ENCODE data around the gene CHST3.

Gene CHST3

GRCh38 chr10:72025832-72026231, 61.6 kb downstream of the CHST3 start:
- Histone ChIP-seq H2AFZ (ENCODE audit: low read length) (no peak overlapping the region), H3K79me2 (ENCODE audit: insufficient read depth, low read length) (no peaks in the 10 kb centered on the region), H3K27me3 (ENCODE audit: insufficient read depth, low read length, poor library complexity, severe bottlenecking) (no peaks in the 10 kb centered on the region), H3K4me3 (ENCODE audit: low read length, poor library complexity, severe bottlenecking) (no peak overlapping the region), H4K20me1 (ENCODE audit: insufficient read depth, low read length, poor library complexity, severe bottlenecking) (no peaks in the 10 kb centered on the region), H3F3A (ENCODE audit: low read depth) (no peaks in the 10 kb centered on the region), H3K4me1 (ENCODE audit: insufficient read depth, low read length, poor library complexity, severe bottlenecking) (no peaks in the 10 kb centered on the region), H3K9me2 (replicated peaks; ENCODE audit: low read depth, low read length) (no peaks in the 10 kb centered on the region), H3K36me3 (ENCODE audit: insufficient read depth, low read length) (no peaks in the 10 kb centered on the region), H3K9me3 (ENCODE audit: insufficient read depth, low read depth, low read length) (no peaks in the 10 kb centered on the region), H3K9ac (ENCODE audit: low read depth, low read length, poor library complexity, severe bottlenecking) (no peak overlapping the region), H3K4me2 (ENCODE audit: low read depth, low read length, poor library complexity, severe bottlenecking) (no peak overlapping the region)
- TF ChIP-seq CTCF (conservative IDR thresholded peaks at IDR 0.05; ENCODE audit: low read length), result no peak
- no peak for TF ChIP-seq EZH2phosphoT487 (IDR thresholded peaks at IDR 0.05; ENCODE audit: borderline replicate concordance)

GRCh38 chr10:72026278-72027111, 62.3 kb downstream of the CHST3 start:
- no peak overlapping the region for H3K9ac ChIP-seq (ENCODE audit: low read depth, low read length, poor library complexity, severe bottlenecking)
- TF ChIP-seq EZH2phosphoT487 (IDR thresholded peaks at IDR 0.05; ENCODE audit: borderline replicate concordance) (no peak), CTCF (conservative IDR thresholded peaks at IDR 0.05; ENCODE audit: low read length) (no peak)
- no peak overlapping the region for H3K4me3 ChIP-seq (ENCODE audit: low read length, poor library complexity, severe bottlenecking)
- no peak overlapping the region for H3K4me2 ChIP-seq (ENCODE audit: low read depth, low read length, poor library complexity, severe bottlenecking)
- no peaks in the 10 kb centered on the region for H4K20me1 ChIP-seq (ENCODE audit: insufficient read depth, low read length, poor library complexity, severe bottlenecking)
- no peaks in the 10 kb centered on the region for H3K36me3 ChIP-seq (ENCODE audit: insufficient read depth, low read length)
- no peak overlapping the region for H2AFZ ChIP-seq (ENCODE audit: low read length)
- H3K27me3 ChIP-seq (ENCODE audit: insufficient read depth, low read length, poor library complexity, severe bottlenecking), result no peaks in the 10 kb centered on the region
- no peaks in the 10 kb centered on the region for H3K9me2 ChIP-seq (replicated peaks; ENCODE audit: low read depth, low read length)
- no peaks in the 10 kb centered on the region for H3K4me1 ChIP-seq (ENCODE audit: insufficient read depth, low read length, poor library complexity, severe bottlenecking)
- no peaks in the 10 kb centered on the region for H3K79me2 ChIP-seq (ENCODE audit: insufficient read depth, low read length)
- H3F3A ChIP-seq (ENCODE audit: low read depth), result no peaks in the 10 kb centered on the region
- no peaks in the 10 kb centered on the region for H3K9me3 ChIP-seq (ENCODE audit: insufficient read depth, low read depth, low read length)

GRCh38 chr10:72027498-72027897, 63.3 kb downstream of the CHST3 start:
- TF ChIP-seq EZH2phosphoT487 (IDR thresholded peaks at IDR 0.05; ENCODE audit: borderline replicate concordance), result no peak
- TF ChIP-seq CTCF (conservative IDR thresholded peaks at IDR 0.05; ENCODE audit: low read length), result no peak
- Histone ChIP-seq H3K27me3 (ENCODE audit: insufficient read depth, low read length, poor library complexity, severe bottlenecking) (no peaks in the 10 kb centered on the region), H3K9ac (ENCODE audit: low read depth, low read length, poor library complexity, severe bottlenecking) (no peak overlapping the region), H3K4me3 (ENCODE audit: low read length, poor library complexity, severe bottlenecking) (no peak overlapping the region), H4K20me1 (ENCODE audit: insufficient read depth, low read length, poor library complexity, severe bottlenecking) (no peaks in the 10 kb centered on the region), H3K4me2 (ENCODE audit: low read depth, low read length, poor library complexity, severe bottlenecking) (no peak overlapping the region), H3K9me2 (replicated peaks; ENCODE audit: low read depth, low read length) (no peaks in the 10 kb centered on the region), H3K36me3 (ENCODE audit: insufficient read depth, low read length) (no peaks in the 10 kb centered on the region), H3K9me3 (ENCODE audit: insufficient read depth, low read depth, low read length) (no peaks in the 10 kb centered on the region), H2AFZ (ENCODE audit: low read length) (no peak overlapping the region), H3K4me1 (ENCODE audit: insufficient read depth, low read length, poor library complexity, severe bottlenecking) (no peaks in the 10 kb centered on the region), H3K79me2 (ENCODE audit: insufficient read depth, low read length) (no peaks in the 10 kb centered on the region), H3F3A (ENCODE audit: low read depth) (no peaks in the 10 kb centered on the region)
